ENCODE results near the gene PRKD1. TPM values are rescaled to one million over a fixed set of nuclear protein-coding genes. Genes with fewer than 3 reads are reported as not detected.

PRKD1 gene
- total RNA-seq, 1 donor from 2014 or later, result 0.54 TPM

- Mint-ChIP-seq H3K27me3 (ENCODE audit: unreplicated experiment) (no peaks in the 10 kb centered on the region), H3K36me3 (ENCODE audit: unreplicated experiment) (no peaks in the 10 kb centered on the region), H3K27ac (ENCODE audit: unreplicated experiment) (no peak overlapping the region)
Measured at GRCh38 chr14:29629839-29630238, 297.8 kb downstream of the PRKD1 start.

DNA sequence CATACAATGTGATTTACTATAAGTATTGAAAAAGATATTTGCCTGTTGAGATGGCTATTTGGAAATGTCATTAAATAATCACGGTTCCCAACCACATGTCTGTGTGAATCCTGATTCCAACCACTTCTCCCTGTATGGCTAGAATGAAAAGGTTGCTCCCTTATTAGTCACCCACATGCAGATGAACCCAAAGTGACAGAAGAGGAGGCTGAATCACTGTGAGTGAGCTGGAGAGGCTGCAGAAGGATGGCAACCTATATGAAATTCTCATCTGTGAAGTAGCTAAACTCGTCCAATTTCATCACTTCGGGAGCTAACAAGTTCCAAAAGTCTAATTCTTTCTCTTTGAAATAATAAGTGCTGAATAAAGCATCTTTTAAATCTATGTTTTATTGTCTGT, 300.5 kb downstream of the PRKD1 start:
- H3K27ac Mint-ChIP-seq (ENCODE audit: unreplicated experiment), result no peak overlapping the region
- no peaks in the 10 kb centered on the region for H3K9me3 Mint-ChIP-seq (ENCODE audit: unreplicated experiment)
- no peaks in the 10 kb centered on the region for H3K27me3 Mint-ChIP-seq (ENCODE audit: unreplicated experiment)
- no peaks in the 10 kb centered on the region for H3K36me3 Mint-ChIP-seq (ENCODE audit: unreplicated experiment)
- no peaks in the 10 kb centered on the region for H3K4me1 Mint-ChIP-seq (ENCODE audit: low read depth, unreplicated experiment)
- DNase-seq, result no peak
- TF ChIP-seq, protein P1, sequence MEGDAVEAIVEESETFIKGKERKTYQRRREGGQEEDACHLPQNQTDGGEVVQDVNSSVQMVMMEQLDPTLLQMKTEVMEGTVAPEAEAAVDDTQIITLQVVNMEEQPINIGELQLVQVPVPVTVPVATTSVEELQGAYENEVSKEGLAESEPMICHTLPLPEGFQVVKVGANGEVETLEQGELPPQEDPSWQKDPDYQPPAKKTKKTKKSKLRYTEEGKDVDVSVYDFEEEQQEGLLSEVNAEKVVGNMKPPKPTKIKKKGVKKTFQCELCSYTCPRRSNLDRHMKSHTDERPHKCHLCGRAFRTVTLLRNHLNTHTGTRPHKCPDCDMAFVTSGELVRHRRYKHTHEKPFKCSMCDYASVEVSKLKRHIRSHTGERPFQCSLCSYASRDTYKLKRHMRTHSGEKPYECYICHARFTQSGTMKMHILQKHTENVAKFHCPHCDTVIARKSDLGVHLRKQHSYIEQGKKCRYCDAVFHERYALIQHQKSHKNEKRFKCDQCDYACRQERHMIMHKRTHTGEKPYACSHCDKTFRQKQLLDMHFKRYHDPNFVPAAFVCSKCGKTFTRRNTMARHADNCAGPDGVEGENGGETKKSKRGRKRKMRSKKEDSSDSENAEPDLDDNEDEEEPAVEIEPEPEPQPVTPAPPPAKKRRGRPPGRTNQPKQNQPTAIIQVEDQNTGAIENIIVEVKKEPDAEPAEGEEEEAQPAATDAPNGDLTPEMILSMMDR (IDR thresholded peaks at IDR 0.05; ENCODE audit: partially characterized antibody, unreplicated experiment), result no peak
- H3K4me3 Mint-ChIP-seq (ENCODE audit: unreplicated experiment), result no peak overlapping the region

More at GRCh38 chr14:29629839-29630238, 297.8 kb downstream of the PRKD1 start:
- H3K4me1 Mint-ChIP-seq (ENCODE audit: low read depth, unreplicated experiment), result no peaks in the 10 kb centered on the region
- no peaks in the 10 kb centered on the region for H3K9me3 Mint-ChIP-seq (ENCODE audit: unreplicated experiment)
- TF ChIP-seq, protein P1 (IDR thresholded peaks at IDR 0.05; ENCODE audit: partially characterized antibody, unreplicated experiment), result no peak
- no peak for DNase-seq
- H3K4me3 Mint-ChIP-seq (ENCODE audit: unreplicated experiment), result no peak overlapping the region

DNA sequence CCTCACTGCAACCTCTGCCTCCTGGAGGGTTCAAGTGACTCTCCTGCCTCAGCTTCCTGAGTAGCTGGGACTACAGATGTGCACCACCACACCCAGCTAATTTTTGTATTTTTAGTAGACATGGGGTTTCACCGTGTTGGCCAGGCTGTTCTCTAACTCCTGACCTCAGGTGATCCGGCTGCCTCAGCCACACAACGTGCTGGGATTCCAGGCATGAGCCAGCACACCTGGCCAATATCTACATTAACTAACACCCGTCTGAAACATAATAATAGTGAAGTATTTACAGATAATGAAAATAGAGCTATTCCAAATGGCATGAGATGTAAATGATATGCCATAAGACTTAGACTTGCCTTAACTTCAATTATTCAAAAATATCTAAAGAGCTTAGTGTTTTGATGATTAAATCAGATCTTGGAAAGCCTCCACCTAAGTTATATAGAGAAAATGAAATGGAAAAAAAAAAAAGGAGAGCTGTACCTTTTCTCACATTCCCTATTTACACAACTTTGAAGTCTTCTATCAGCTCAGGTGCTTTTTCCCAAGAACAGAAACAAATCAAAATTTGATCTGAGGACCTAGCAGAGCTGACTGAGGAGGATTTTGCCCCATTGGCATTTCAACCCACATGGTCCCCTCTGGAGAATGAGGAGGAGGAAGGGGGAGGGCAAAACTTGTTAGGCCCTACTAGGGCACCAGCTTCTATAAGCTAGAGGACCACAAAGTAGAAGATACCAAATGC, 309.2 kb downstream of the PRKD1 start:
- H3K4me1 Mint-ChIP-seq (ENCODE audit: low read depth, unreplicated experiment), result no peaks in the 10 kb centered on the region
- no peak overlapping the region for H3K27ac Mint-ChIP-seq (ENCODE audit: unreplicated experiment)
- TF ChIP-seq, protein P1 (IDR thresholded peaks at IDR 0.05; ENCODE audit: partially characterized antibody, unreplicated experiment), result no peak
- DNase-seq, result no peak
- H3K4me3 Mint-ChIP-seq (ENCODE audit: unreplicated experiment), result no peak overlapping the region
- no peaks in the 10 kb centered on the region for H3K36me3 Mint-ChIP-seq (ENCODE audit: unreplicated experiment)
- H3K9me3 Mint-ChIP-seq (ENCODE audit: unreplicated experiment), result no peaks in the 10 kb centered on the region
- no peaks in the 10 kb centered on the region for H3K27me3 Mint-ChIP-seq (ENCODE audit: unreplicated experiment)

DNA sequence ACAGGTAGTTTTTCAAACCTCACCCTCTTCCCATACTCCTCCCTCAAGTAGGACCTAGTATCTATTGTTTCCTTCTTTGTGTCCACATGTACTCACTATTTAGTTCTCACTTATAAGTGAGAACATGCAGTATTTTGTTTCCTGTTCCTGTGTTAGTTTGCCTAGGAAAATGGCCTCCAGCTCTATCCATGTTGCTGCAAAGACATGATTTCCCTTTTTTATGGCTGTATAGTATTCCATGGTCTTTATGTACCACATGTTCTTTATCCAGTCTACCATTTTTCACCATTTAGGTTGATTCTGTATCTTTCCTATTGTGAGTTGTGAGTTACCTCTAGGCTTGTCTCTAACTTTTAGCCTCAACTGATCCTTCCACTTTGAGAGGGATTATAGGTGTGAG, 310.7 kb downstream of the PRKD1 start:
- Mint-ChIP-seq H3K27ac (ENCODE audit: unreplicated experiment) (no peak overlapping the region), H3K9me3 (ENCODE audit: unreplicated experiment) (no peaks in the 10 kb centered on the region), H3K4me1 (ENCODE audit: low read depth, unreplicated experiment) (no peaks in the 10 kb centered on the region), H3K27me3 (ENCODE audit: unreplicated experiment) (no peaks in the 10 kb centered on the region), H3K4me3 (ENCODE audit: unreplicated experiment) (no peak overlapping the region), H3K36me3 (ENCODE audit: unreplicated experiment) (no peaks in the 10 kb centered on the region)
- TF ChIP-seq, protein P1 (IDR thresholded peaks at IDR 0.05; ENCODE audit: partially characterized antibody, unreplicated experiment), result no peak
- DNase-seq, result no peak

DNA sequence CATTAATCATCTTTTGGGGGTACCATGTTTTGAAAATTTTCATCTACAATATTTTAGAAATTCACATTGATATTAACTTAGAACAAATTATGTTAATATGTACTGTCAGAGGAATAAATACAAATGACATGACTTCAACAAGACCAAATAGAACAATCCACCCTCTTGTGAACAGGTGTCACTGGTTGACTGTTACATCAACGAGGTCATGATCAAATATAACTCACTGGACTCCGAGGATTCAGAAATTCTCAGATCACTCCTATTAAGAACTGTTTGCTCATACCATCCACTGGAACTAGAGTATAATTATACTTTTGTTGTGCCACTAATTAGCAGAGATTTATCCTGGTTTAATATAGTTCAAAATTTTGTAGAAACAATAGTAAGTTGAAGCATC, 318.8 kb downstream of the PRKD1 start:
- no peaks in the 10 kb centered on the region for H3K9me3 Mint-ChIP-seq (ENCODE audit: unreplicated experiment)
- H3K27ac Mint-ChIP-seq (ENCODE audit: unreplicated experiment), result no peak overlapping the region
- TF ChIP-seq, protein P1 (IDR thresholded peaks at IDR 0.05; ENCODE audit: partially characterized antibody, unreplicated experiment), result no peak

More for the DNA sequence above, 318.8 kb downstream of the PRKD1 start:
- no peaks in the 10 kb centered on the region for H3K27me3 Mint-ChIP-seq (ENCODE audit: unreplicated experiment)
- DNase-seq, result no peak
- H3K4me1 Mint-ChIP-seq (ENCODE audit: low read depth, unreplicated experiment), result no peaks in the 10 kb centered on the region
- no peak overlapping the region for H3K4me3 Mint-ChIP-seq (ENCODE audit: unreplicated experiment)
- no peaks in the 10 kb centered on the region for H3K36me3 Mint-ChIP-seq (ENCODE audit: unreplicated experiment)

All from glutamatergic neuron (in vitro differentiated cells).